Caco-2 (cell line): ENCODE measurements around the gene NDUFA13. TPM values are rescaled to one million over a fixed set of nuclear protein-coding genes. Genes with fewer than 3 reads are reported as not detected.

Source experiments
- BruUV-seq: library from RNA; stranded (reverse); fragments of 400-500 nt; replicated peaks from 2 replicates; lab custom pipeline; 2021; lab: Mats Ljungman, UMichigan
- CTCF ChIA-PET: fragments of 300-600 bp; sonication (Branson Sonifier 250); formaldehyde crosslinking; loops from one replicate; lab custom pipeline; 2022; ENCODE audit warnings: antibody characterized with exemption; lab: Charles Lee
- POLR2A ChIA-PET: fragments of 300-600 bp; sonication (Branson Sonifier 250); formaldehyde crosslinking; loops from one replicate; lab custom pipeline; 2022; ENCODE audit warnings: antibody characterized with exemption; lab: Charles Lee
- DNase-seq, 2 experiments: peaks; one replicate each; pipeline versions ENCODE4 v3.0.0 to v3.0.0-alpha.2; 2020 to 2022
- H3K27me3 ChIP-seq: replicated peaks from 2 replicates; pipeline ENCODE4 v1.6.0; 2011; ENCODE audit warnings: low read length; ENCODE audit not compliant: control insufficient read depth, insufficient read depth
- H3K36me3 ChIP-seq: 2 replicates; pipeline ENCODE4 v1.5.1; 2011; ENCODE audit warnings: low read length; ENCODE audit not compliant: control insufficient read depth, insufficient read depth
- H3K4me1 ChIP-seq: fragments of 250-450 bp; sonication (Bioruptor Pico); 2 replicates; pipeline ENCODE4 v1.5.1; 2020; ENCODE audit warnings: mild to moderate bottlenecking
- H3K4me3 ChIP-seq: 2 replicates; pipeline ENCODE4 v1.5.1; 2011; ENCODE audit warnings: low read depth, mild to moderate bottlenecking, control low read depth, low read length
- H3K9me3 ChIP-seq: fragments of 250-450 bp; sonication (Bioruptor Pico); 2 replicates; pipeline ENCODE4 v1.5.1; 2020; ENCODE audit warnings: mild to moderate bottlenecking, moderate library complexity
- H3K27ac Mint-ChIP-seq: one replicate; pipeline ENCODE4 v1.8.0; 2022; ENCODE audit warnings: mixed read lengths; ENCODE audit not compliant: unreplicated experiment
- H3K27me3 Mint-ChIP-seq: one replicate; pipeline ENCODE4 v1.8.0; 2022; ENCODE audit warnings: mixed read lengths; ENCODE audit not compliant: insufficient read depth, unreplicated experiment
- H3K36me3 Mint-ChIP-seq: one replicate; pipeline ENCODE4 v1.8.0; 2022; ENCODE audit warnings: mild to moderate bottlenecking, mixed read lengths; ENCODE audit not compliant: insufficient read depth, unreplicated experiment
- H3K4me1 Mint-ChIP-seq: one replicate; pipeline ENCODE4 v1.8.0; 2022; ENCODE audit warnings: low read depth, mixed read lengths; ENCODE audit not compliant: unreplicated experiment
- H3K4me3 Mint-ChIP-seq: one replicate; pipeline ENCODE4 v1.8.0; 2022; ENCODE audit warnings: mild to moderate bottlenecking, moderate library complexity, mixed read lengths; ENCODE audit not compliant: unreplicated experiment
- H3K9me3 Mint-ChIP-seq: one replicate; pipeline ENCODE4 v1.8.0; 2022; ENCODE audit warnings: mixed read lengths; ENCODE audit not compliant: unreplicated experiment
- CTCF ChIP-seq, 2 experiments: fragments of 200-600 bp in 1 of 2; IDR thresholded peaks; 1 replicate in 1 of 2; 2 replicates in 1 of 2; pipeline versions ENCODE4 v1.5.1 to v1.8.0; 2011 to 2022; ENCODE audit warnings: antibody characterized with exemption in 1 of 2, control low read depth in 1 of 2, inconsistent platforms in 1 of 2, low read depth in 1 of 2, low read length in 1 of 2, mild to moderate bottlenecking in 1 of 2, moderate library complexity in 1 of 2; ENCODE audit not compliant: insufficient read depth in 1 of 2, severe bottlenecking in 1 of 2, unreplicated experiment in 1 of 2
- intact Hi-C: fragments of 100-400 bp; cut with micrococcal nuclease; formaldehyde crosslinking; loops from one replicate; pipeline ENCODE4 v1.10.0; 2022; ENCODE audit not compliant: unreplicated experiment
- total RNA-seq: library from RNA; stranded (reverse); gene quantifications from 2 replicates; pipeline ENCODE4 v1.2.3, GENCODE V29; 2022

NDUFA13 gene
- total RNA-seq, 1 experiment from 2014 or later = 355 TPM

- TF ChIP-seq CTCF (IDR thresholded peaks at IDR 0.05; ENCODE audit: insufficient read depth in 1 of 2, low read depth in 1 of 2, low read length in 1 of 2, severe bottlenecking in 1 of 2, unreplicated experiment in 1 of 2) = no peak
- Mint-ChIP-seq H3K9me3 (no peaks in the 10 kb centered on the region), H3K4me1 (peaks cover 16% of the 10 kb centered on the region), H3K27ac (no peak overlapping the region), H3K36me3 (peaks cover 19% of the 10 kb centered on the region), H3K27me3 (no peaks in the 10 kb centered on the region), H3K4me3 (peak overlapping the region; percentile 68)
- intact Hi-C loops = no loop called here
- H3K4me3 ChIP-seq = peak overlapping the region; percentile 46
- H3K9me3 ChIP-seq = no peaks in the 10 kb centered on the region
- POLR2A ChIA-PET = no interaction called here
- no peaks in the 10 kb centered on the region for H3K4me1 ChIP-seq
- no peak for DNase-seq
- no peaks in the 10 kb centered on the region for H3K36me3 ChIP-seq
- CTCF ChIA-PET = no interaction called here
- H3K27me3 ChIP-seq = no peaks in the 10 kb centered on the region
- no TSS peak for BruUV-seq
Measured at GRCh38 chr19:19537075-19538048, 21.3 kb downstream of the NDUFA13 start.

- Histone ChIP-seq H3K9me3 (no peaks in the 10 kb centered on the region), H3K4me1 (no peaks in the 10 kb centered on the region), H3K4me3 (peak within 1 kb of the TSS; percentile 46), H3K36me3 (no peaks in the 10 kb centered on the region), H3K27me3 (no peaks in the 10 kb centered on the region)
- POLR2A ChIA-PET = no interaction called here
- no peak for TF ChIP-seq CTCF (IDR thresholded peaks at IDR 0.05; ENCODE audit: insufficient read depth in 1 of 2, low read depth in 1 of 2, low read length in 1 of 2, severe bottlenecking in 1 of 2, unreplicated experiment in 1 of 2)
- CTCF ChIA-PET = no interaction called here
- intact Hi-C loops = no loop called here
- BruUV-seq = no TSS peak
- Mint-ChIP-seq H3K4me1 (peaks cover 16% of the 10 kb centered on the region), H3K4me3 (peak within 1 kb of the TSS; percentile 68), H3K36me3 (peaks cover 19% of the 10 kb centered on the region), H3K9me3 (no peaks in the 10 kb centered on the region), H3K27me3 (no peaks in the 10 kb centered on the region), H3K27ac (no peak within 1 kb of the TSS)
- peak; percentile 60 to 75 for DNase-seq
Measured at GRCh38 chr19:19538061-19538784, 22.2 kb downstream of the NDUFA13 start, which contains the start of gene CILP2. CILP2 (plus strand) TSS chr19:19538265; CDS start chr19:19538350, 85 bp downstream.

- Mint-ChIP-seq H3K27me3 (no peaks in the 10 kb centered on the region), H3K4me3 (peak overlapping the region; percentile 68), H3K36me3 (peaks cover 18% of the 10 kb centered on the region), H3K9me3 (no peaks in the 10 kb centered on the region), H3K27ac (no peak overlapping the region), H3K4me1 (peaks cover 15% of the 10 kb centered on the region)
- intact Hi-C loops = no loop called here
- no peak for TF ChIP-seq CTCF (IDR thresholded peaks at IDR 0.05; ENCODE audit: insufficient read depth in 1 of 2, low read depth in 1 of 2, low read length in 1 of 2, severe bottlenecking in 1 of 2, unreplicated experiment in 1 of 2)
- Histone ChIP-seq H3K4me1 (no peaks in the 10 kb centered on the region), H3K4me3 (no peak overlapping the region), H3K9me3 (no peaks in the 10 kb centered on the region), H3K27me3 (no peaks in the 10 kb centered on the region), H3K36me3 (no peaks in the 10 kb centered on the region)
- no TSS peak for BruUV-seq
- no peak for DNase-seq
- POLR2A ChIA-PET = no interaction called here
- CTCF ChIA-PET = no interaction called here
Measured at GRCh38 chr19:19538785-19539166, 22.8 kb downstream of the NDUFA13 start.
